MG63 (cell line): ENCODE measurements around the gene RUSF1. TPM values are rescaled to one million over a fixed set of nuclear protein-coding genes. Genes with fewer than 3 reads are reported as not detected.
"Not testable (repeated sequence)": the region's sequence is repeated elsewhere in the genome, so short reads cannot be mapped to it uniquely, and the experiment has no call there.

Experiments used
- DNase-seq: peaks from one replicate; pipeline ENCODE4 v3.0.0-alpha.2; 2020
- H3K27me3 ChIP-seq: fragments of 250-450 bp; sonication (Bioruptor Pico); 2 replicates; pipeline ENCODE4 v1.5.1; 2020; ENCODE audit warnings: mild to moderate bottlenecking, moderate library complexity
- H3K36me3 ChIP-seq: fragments of 250-450 bp; sonication (Bioruptor Pico); 2 replicates; pipeline ENCODE4 v1.5.1; 2020; ENCODE audit warnings: mild to moderate bottlenecking, moderate library complexity
- H3K4me3 ChIP-seq: fragments of 250-450 bp; sonication (Bioruptor Pico); 2 replicates; pipeline ENCODE4 v1.5.1; 2020; ENCODE audit warnings: mild to moderate bottlenecking, moderate library complexity
- H3K9me3 ChIP-seq: fragments of 250-450 bp; sonication (Bioruptor Pico); 2 replicates; pipeline ENCODE4 v1.5.1; 2020; ENCODE audit warnings: mild to moderate bottlenecking, moderate library complexity
- total RNA-seq: library from RNA; depleted of rRNA; stranded (reverse); fragments of >200 nt; shearing (Covaris generic); gene quantifications from 2 replicates; pipeline ENCODE4 v1.2.3, GENCODE V29; 2014; ENCODE audit warnings: low replicate concordance; rRNA removed

The RUSF1 gene
- total RNA-seq, 1 experiment from 2014 or later = 27.9 TPM

- no peaks in the 10 kb centered on the region for H3K9me3 ChIP-seq
- H3K4me3 ChIP-seq = no peak overlapping the region
- peak; percentile 77 for DNase-seq
- H3K36me3 ChIP-seq = peaks cover 27% of the 10 kb centered on the region
- H3K27me3 ChIP-seq = no peaks in the 10 kb centered on the region
Observed at GRCh38 chr16:31452631-31453106, 55.5 kb downstream of the RUSF1 start.

DNA sequence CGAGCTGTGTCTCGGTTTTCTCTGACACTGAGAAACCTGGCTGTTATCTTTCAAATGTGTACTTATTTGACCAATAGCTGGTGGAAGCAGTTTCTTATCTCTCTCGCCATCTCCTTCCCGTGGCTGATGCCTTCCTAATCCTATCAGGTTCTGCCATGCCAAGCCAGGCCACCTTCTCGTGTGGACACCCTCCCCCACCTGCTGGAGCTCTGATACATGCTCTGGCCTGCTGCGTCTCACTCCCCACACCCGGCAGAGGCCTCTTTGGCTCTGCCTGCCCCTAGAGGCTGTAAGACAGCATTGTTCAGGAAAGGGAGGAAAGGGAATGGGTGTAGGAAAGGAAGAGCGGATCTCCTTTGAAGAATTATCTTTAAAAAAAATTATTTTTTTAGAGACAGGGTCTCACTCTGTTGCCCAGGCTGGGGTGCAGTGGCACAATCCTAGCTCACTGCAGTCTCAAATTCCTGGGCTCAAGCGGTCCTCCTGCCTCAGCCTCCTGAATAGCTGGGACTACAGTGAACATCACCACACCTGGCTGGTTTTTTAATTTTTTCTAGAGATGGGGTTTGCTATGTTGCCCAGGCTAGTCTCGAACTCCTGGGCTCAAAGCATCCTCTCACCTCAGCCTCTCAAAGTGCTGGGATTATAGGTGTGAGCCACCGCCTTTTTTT, 56.4 kb downstream of the RUSF1 start:
- peaks cover 19% of the 10 kb centered on the region for H3K36me3 ChIP-seq
- H3K27me3 ChIP-seq = no peaks in the 10 kb centered on the region
- no peak overlapping the region for H3K4me3 ChIP-seq
- H3K9me3 ChIP-seq = no peaks in the 10 kb centered on the region
- DNase-seq = peak; percentile 81

DNA sequence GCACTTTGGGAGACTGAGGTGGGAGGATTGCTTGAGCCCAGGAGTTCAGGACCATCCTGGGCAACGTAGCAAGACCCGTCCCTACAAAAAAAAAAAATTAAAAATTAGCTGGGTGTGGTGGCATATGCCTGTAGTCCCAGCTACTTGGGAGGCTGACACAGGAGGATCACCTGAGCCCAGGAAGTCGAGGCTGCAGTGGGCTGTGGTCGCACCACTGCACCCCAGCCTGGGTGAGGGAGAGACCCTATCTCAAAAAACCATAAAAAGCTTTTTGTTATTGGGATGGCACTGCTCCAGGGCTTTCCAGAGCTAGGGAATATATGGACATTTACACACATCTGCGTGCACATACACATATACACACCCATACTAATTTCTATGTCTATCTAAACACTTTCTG, 57.0 kb downstream of the RUSF1 start:
- Histone ChIP-seq H3K4me3 (no peak overlapping the region), H3K27me3 (no peaks in the 10 kb centered on the region)

DNA sequence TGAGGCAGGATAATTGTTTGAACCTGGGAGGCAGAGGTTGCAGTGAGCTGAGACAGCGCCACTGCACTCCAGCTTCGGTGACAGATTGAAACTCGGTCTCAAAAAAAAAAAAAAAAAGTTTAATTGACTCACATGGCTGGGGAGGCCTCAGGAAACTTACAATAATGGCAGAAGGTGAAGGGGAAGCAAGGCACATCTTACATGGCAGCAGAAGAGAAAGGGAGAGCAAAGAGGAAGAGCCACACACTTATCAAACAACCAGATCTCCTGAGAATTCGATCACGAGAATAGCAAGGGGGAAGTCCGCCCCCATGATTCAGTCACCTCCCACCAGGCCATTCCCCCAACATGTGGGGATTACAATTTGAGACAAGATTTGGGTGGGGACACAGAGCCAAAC, 62.3 kb downstream of the RUSF1 start:
- not testable (repeated sequence) for H3K36me3 ChIP-seq, H3K27me3 ChIP-seq, H3K4me3 ChIP-seq, DNase-seq, H3K9me3 ChIP-seq

More for the DNA sequence above, 57.0 kb downstream of the RUSF1 start:
- Histone ChIP-seq H3K9me3 (no peaks in the 10 kb centered on the region), H3K36me3 (peaks cover 14% of the 10 kb centered on the region)
- DNase-seq = no peak

DNA sequence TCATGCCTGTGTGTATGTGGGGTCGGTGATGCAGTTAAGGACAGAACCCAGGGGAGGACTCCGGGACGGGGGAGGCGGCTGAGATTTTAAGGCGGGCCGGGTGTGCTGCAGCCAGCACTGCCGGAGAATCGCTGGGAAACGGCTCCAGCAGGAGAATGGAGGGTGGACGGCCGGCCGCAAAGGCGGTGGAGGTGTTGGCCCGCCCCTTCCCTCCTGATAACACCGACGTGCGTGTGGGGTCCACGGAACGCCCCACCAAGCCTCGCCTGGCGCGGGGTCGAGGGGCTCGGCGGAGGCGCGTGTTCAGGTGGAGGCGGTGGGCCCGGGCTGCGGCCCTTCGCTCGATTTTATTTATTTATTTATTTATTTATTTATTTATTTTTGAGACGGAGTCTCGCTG, 66.2 kb downstream of the RUSF1 start:
- DNase-seq = no peak
- H3K36me3 ChIP-seq = no peaks in the 10 kb centered on the region
- H3K27me3 ChIP-seq = no peaks in the 10 kb centered on the region
- H3K4me3 ChIP-seq = peak overlapping the region; percentile 66; the same call in 1 of the 2 replicates
- no peaks in the 10 kb centered on the region for H3K9me3 ChIP-seq

DNA sequence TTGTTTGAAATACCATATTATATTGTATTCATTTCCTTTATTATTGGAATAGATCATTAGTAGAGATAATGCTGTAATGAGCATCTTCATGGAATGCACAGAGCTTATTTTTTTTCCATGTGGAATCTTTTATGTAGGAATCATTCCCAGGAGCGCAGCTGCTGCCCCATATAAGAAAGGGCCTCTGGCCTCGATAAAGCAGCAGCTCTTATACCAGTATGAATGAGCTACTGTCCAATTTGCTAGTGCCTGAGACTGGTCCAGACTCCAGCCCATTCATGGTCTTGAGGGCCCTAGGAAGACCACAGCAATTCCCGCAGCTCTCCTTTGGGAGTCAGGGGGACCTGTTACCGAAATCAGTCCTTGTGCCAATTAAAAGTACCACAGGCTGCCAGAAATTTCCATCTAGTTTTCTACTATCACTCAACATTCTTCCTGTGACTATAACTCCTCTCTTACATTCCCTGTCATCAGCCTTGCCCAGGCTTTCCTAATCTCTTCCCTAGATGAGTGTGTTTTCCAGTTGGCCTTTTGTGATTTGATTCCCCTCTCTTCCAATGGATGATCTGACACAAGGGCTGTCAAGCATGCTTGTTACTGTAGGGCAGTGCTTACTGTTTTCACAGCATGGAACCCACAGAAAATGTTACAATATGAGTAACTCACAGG, 67.5 kb downstream of the RUSF1 start:
- Histone ChIP-seq H3K9me3 (no peaks in the 10 kb centered on the region), H3K4me3 (no peak overlapping the region), H3K27me3 (no peaks in the 10 kb centered on the region), H3K36me3 (no peaks in the 10 kb centered on the region)
- DNase-seq = no peak

GRCh38 chr16:31439519-31439918, 68.7 kb downstream of the RUSF1 start:
- H3K36me3 ChIP-seq = no peaks in the 10 kb centered on the region
- DNase-seq = no peak
- no peaks in the 10 kb centered on the region for H3K9me3 ChIP-seq

More at GRCh38 chr16:31439519-31439918, 68.7 kb downstream of the RUSF1 start:
- Histone ChIP-seq H3K27me3 (no peaks in the 10 kb centered on the region), H3K4me3 (no peak overlapping the region)

Other genes starting within 250 kb of the RUSF1 start
- gene ITGAM, start 248.4 kb downstream of the RUSF1 start, total RNA-seq = not detected in 2 replicates
- gene ITGAX, start 153.2 kb downstream of the RUSF1 start, total RNA-seq = 0.46 TPM in 1 of 2 replicates, not detected in the other
- not detected in 2 replicates for gene ITGAD, start 115.1 kb downstream of the RUSF1 start, total RNA-seq
- not detected in 2 replicates for gene COX6A2, start 80.0 kb downstream of the RUSF1 start, total RNA-seq
- gene ZNF843, start 65.6 kb downstream of the RUSF1 start, total RNA-seq = not detected in 2 replicates
- 11.3 and 12.7 TPM in 2 replicates for gene ARMC5, start 48.9 kb downstream of the RUSF1 start, total RNA-seq
- gene TGFB1I1, start 36.2 kb downstream of the RUSF1 start, total RNA-seq = 39.1 and 48.1 TPM in 2 replicates
- gene SLC5A2, start 25.3 kb downstream of the RUSF1 start, total RNA-seq = not detected in 2 replicates
- not detected in 2 replicates for gene AHSP, start 19.5 kb upstream of the RUSF1 start, total RNA-seq